ENCODE results near the gene ARL8B.
"Not testable (repeated sequence)": the region's sequence is repeated elsewhere in the genome, so short reads cannot be mapped to it uniquely, and the experiment has no call there.

ARL8B gene

GRCh38 chr3:5147152-5147551 is 25.1 kb downstream of the ARL8B start:
- not testable (repeated sequence) for H3K4me1 Mint-ChIP-seq (ENCODE audit: low read depth); H3K27me3 Mint-ChIP-seq (ENCODE audit: low read depth); H3K4me3 Mint-ChIP-seq; H3K27ac Mint-ChIP-seq
- H3K9me3 Mint-ChIP-seq = peaks cover 40% of the 10 kb centered on the region
- H3K36me3 Mint-ChIP-seq (ENCODE audit: low read depth) = peaks cover 55% of the 10 kb centered on the region

GRCh38 chr3:5149306-5149880 is 27.3 kb downstream of the ARL8B start:
- Mint-ChIP-seq H3K36me3 (ENCODE audit: low read depth) (peaks cover 43% of the 10 kb centered on the region), H3K4me3 (no peak overlapping the region), H3K27me3 (ENCODE audit: low read depth) (no peaks in the 10 kb centered on the region), H3K9me3 (peaks cover 26% of the 10 kb centered on the region), H3K4me1 (ENCODE audit: low read depth) (peaks cover 14% of the 10 kb centered on the region), H3K27ac (no peak overlapping the region)

GRCh38 chr3:5151586-5151985 is 29.5 kb downstream of the ARL8B start:
- H3K36me3 Mint-ChIP-seq (ENCODE audit: low read depth) = peaks cover 24% of the 10 kb centered on the region
- peaks cover 22% of the 10 kb centered on the region for H3K4me1 Mint-ChIP-seq (ENCODE audit: low read depth)
- H3K4me3 Mint-ChIP-seq = no peak overlapping the region
- no peak overlapping the region for H3K27ac Mint-ChIP-seq
- no peaks in the 10 kb centered on the region for H3K27me3 Mint-ChIP-seq (ENCODE audit: low read depth)
- H3K9me3 Mint-ChIP-seq = peaks cover 15% of the 10 kb centered on the region

GRCh38 chr3:5153074-5153473 is 31.0 kb downstream of the ARL8B start:
- Mint-ChIP-seq H3K4me3 (no peak overlapping the region), H3K4me1 (ENCODE audit: low read depth) (peaks cover 22% of the 10 kb centered on the region), H3K27ac (no peak overlapping the region), H3K9me3 (no peaks in the 10 kb centered on the region), H3K27me3 (ENCODE audit: low read depth) (no peaks in the 10 kb centered on the region), H3K36me3 (ENCODE audit: low read depth) (peaks cover 12% of the 10 kb centered on the region)

- Mint-ChIP-seq H3K9me3 (no peaks in the 10 kb centered on the region), H3K4me1 (ENCODE audit: low read depth) (peaks cover 23% of the 10 kb centered on the region), H3K27me3 (ENCODE audit: low read depth) (no peaks in the 10 kb centered on the region), H3K27ac (no peak overlapping the region), H3K4me3 (no peak overlapping the region), H3K36me3 (ENCODE audit: low read depth) (peaks cover 3% of the 10 kb centered on the region)
Measured at GRCh38 chr3:5155241-5155640, 33.1 kb downstream of the ARL8B start.

GRCh38 chr3:5160321-5160720 is 38.2 kb downstream of the ARL8B start:
- Mint-ChIP-seq H3K9me3 (no peaks in the 10 kb centered on the region), H3K4me3 (no peak overlapping the region), H3K27me3 (ENCODE audit: low read depth) (no peaks in the 10 kb centered on the region), H3K27ac (no peak overlapping the region), H3K36me3 (ENCODE audit: low read depth) (peaks cover 3% of the 10 kb centered on the region), H3K4me1 (ENCODE audit: low read depth) (peaks cover 24% of the 10 kb centered on the region)

- H3K4me3 Mint-ChIP-seq = no peak overlapping the region
- H3K27ac Mint-ChIP-seq = no peak overlapping the region
- H3K4me1 Mint-ChIP-seq (ENCODE audit: low read depth) = peaks cover 22% of the 10 kb centered on the region
Measured at GRCh38 chr3:5160940-5161858, 39.1 kb downstream of the ARL8B start.

GRCh38 chr3:5162102-5162501 is 40.0 kb downstream of the ARL8B start:
- Mint-ChIP-seq H3K27me3 (ENCODE audit: low read depth) (no peaks in the 10 kb centered on the region), H3K9me3 (no peaks in the 10 kb centered on the region), H3K4me1 (ENCODE audit: low read depth) (peaks cover 27% of the 10 kb centered on the region), H3K27ac (no peak overlapping the region), H3K36me3 (ENCODE audit: low read depth) (peaks cover 7% of the 10 kb centered on the region), H3K4me3 (no peak overlapping the region)

More at GRCh38 chr3:5160940-5161858, 39.1 kb downstream of the ARL8B start:
- no peaks in the 10 kb centered on the region for H3K9me3 Mint-ChIP-seq
- H3K36me3 Mint-ChIP-seq (ENCODE audit: low read depth) = peaks cover 3% of the 10 kb centered on the region
- H3K27me3 Mint-ChIP-seq (ENCODE audit: low read depth) = no peaks in the 10 kb centered on the region

- H3K9me3 Mint-ChIP-seq = no peaks in the 10 kb centered on the region
- H3K36me3 Mint-ChIP-seq (ENCODE audit: low read depth) = peaks cover 4% of the 10 kb centered on the region
- H3K27me3 Mint-ChIP-seq (ENCODE audit: low read depth) = no peaks in the 10 kb centered on the region
- H3K4me3 Mint-ChIP-seq = no peak overlapping the region
- peaks cover 24% of the 10 kb centered on the region for H3K4me1 Mint-ChIP-seq (ENCODE audit: low read depth)
- no peak overlapping the region for H3K27ac Mint-ChIP-seq
Measured at GRCh38 chr3:5165698-5166097, 43.6 kb downstream of the ARL8B start.

GRCh38 chr3:5166846-5167245 is 44.8 kb downstream of the ARL8B start:
- Mint-ChIP-seq H3K27me3 (ENCODE audit: low read depth) (no peaks in the 10 kb centered on the region), H3K36me3 (ENCODE audit: low read depth) (peaks cover 6% of the 10 kb centered on the region), H3K27ac (no peak overlapping the region), H3K4me3 (no peak overlapping the region), H3K4me1 (ENCODE audit: low read depth) (peaks cover 16% of the 10 kb centered on the region), H3K9me3 (no peaks in the 10 kb centered on the region)

- no peak overlapping the region for H3K27ac Mint-ChIP-seq
- H3K4me1 Mint-ChIP-seq (ENCODE audit: low read depth) = peaks cover 11% of the 10 kb centered on the region
- no peaks in the 10 kb centered on the region for H3K9me3 Mint-ChIP-seq
- H3K36me3 Mint-ChIP-seq (ENCODE audit: low read depth) = peaks cover 14% of the 10 kb centered on the region
- no peaks in the 10 kb centered on the region for H3K27me3 Mint-ChIP-seq (ENCODE audit: low read depth)
- H3K4me3 Mint-ChIP-seq = no peak overlapping the region
Measured at GRCh38 chr3:5168110-5168509, 46.0 kb downstream of the ARL8B start.

- Mint-ChIP-seq H3K9me3 (no peaks in the 10 kb centered on the region), H3K27me3 (ENCODE audit: low read depth) (no peaks in the 10 kb centered on the region), H3K4me3 (no peak overlapping the region), H3K4me1 (ENCODE audit: low read depth) (peaks cover 11% of the 10 kb centered on the region), H3K36me3 (ENCODE audit: low read depth) (peaks cover 21% of the 10 kb centered on the region), H3K27ac (no peak overlapping the region)
Measured at GRCh38 chr3:5169807-5170206, 47.7 kb downstream of the ARL8B start.

- H3K36me3 Mint-ChIP-seq (ENCODE audit: low read depth) = peaks cover 23% of the 10 kb centered on the region
- no peaks in the 10 kb centered on the region for H3K27me3 Mint-ChIP-seq (ENCODE audit: low read depth)
- no peak overlapping the region for H3K4me3 Mint-ChIP-seq
- H3K27ac Mint-ChIP-seq = no peak overlapping the region
- no peaks in the 10 kb centered on the region for H3K9me3 Mint-ChIP-seq
- peaks cover 8% of the 10 kb centered on the region for H3K4me1 Mint-ChIP-seq (ENCODE audit: low read depth)
Measured at GRCh38 chr3:5170975-5171374, 48.9 kb downstream of the ARL8B start.

- Mint-ChIP-seq H3K27me3 (ENCODE audit: low read depth) (no peaks in the 10 kb centered on the region), H3K27ac (no peak overlapping the region), H3K4me3 (no peak overlapping the region), H3K9me3 (no peaks in the 10 kb centered on the region), H3K36me3 (ENCODE audit: low read depth) (peaks cover 19% of the 10 kb centered on the region), H3K4me1 (ENCODE audit: low read depth) (peaks cover 4% of the 10 kb centered on the region)
Measured at GRCh38 chr3:5172018-5172417, 49.9 kb downstream of the ARL8B start.

- H3K27ac Mint-ChIP-seq = not testable (repeated sequence)
Measured at GRCh38 chr3:5179036-5179435, 56.9 kb downstream of the ARL8B start.

More at GRCh38 chr3:5179036-5179435, 56.9 kb downstream of the ARL8B start:
- H3K4me1 Mint-ChIP-seq (ENCODE audit: low read depth) = peaks cover 16% of the 10 kb centered on the region
- H3K27me3 Mint-ChIP-seq (ENCODE audit: low read depth); H3K9me3 Mint-ChIP-seq; H3K4me3 Mint-ChIP-seq: not testable (repeated sequence)
- H3K36me3 Mint-ChIP-seq (ENCODE audit: low read depth) = peaks cover 35% of the 10 kb centered on the region

Data from T-helper 1 cell treated with Interleukin-12 subunit alpha and Interleukin-12 subunit beta and Interleukin-4 antibody, amounts not matched to agents 30 μg/mL and 1 μg/mL, for 36 hours (primary cell).